22Rv1 (cell line): Measurements from ENCODE around the gene TMEM178B.

ENCODE experiments used
- ZFX ChIP-seq: fragments of 450-650 bp; IDR thresholded peaks from 2 replicates; pipeline ENCODE4 v1.6.1; 2017; ENCODE audit warnings: antibody characterized with exemption, borderline replicate concordance
- TF ChIP-seq, protein P1 (sequence below): fragments of 450-650 bp; IDR thresholded peaks from 2 replicates; pipeline ENCODE4 v1.5.1; 2017; ENCODE audit warnings: mild to moderate bottlenecking

- TF ChIP-seq, protein P1, sequence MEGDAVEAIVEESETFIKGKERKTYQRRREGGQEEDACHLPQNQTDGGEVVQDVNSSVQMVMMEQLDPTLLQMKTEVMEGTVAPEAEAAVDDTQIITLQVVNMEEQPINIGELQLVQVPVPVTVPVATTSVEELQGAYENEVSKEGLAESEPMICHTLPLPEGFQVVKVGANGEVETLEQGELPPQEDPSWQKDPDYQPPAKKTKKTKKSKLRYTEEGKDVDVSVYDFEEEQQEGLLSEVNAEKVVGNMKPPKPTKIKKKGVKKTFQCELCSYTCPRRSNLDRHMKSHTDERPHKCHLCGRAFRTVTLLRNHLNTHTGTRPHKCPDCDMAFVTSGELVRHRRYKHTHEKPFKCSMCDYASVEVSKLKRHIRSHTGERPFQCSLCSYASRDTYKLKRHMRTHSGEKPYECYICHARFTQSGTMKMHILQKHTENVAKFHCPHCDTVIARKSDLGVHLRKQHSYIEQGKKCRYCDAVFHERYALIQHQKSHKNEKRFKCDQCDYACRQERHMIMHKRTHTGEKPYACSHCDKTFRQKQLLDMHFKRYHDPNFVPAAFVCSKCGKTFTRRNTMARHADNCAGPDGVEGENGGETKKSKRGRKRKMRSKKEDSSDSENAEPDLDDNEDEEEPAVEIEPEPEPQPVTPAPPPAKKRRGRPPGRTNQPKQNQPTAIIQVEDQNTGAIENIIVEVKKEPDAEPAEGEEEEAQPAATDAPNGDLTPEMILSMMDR = no peak
- TF ChIP-seq ZFX = no peak
Observed at GRCh38 chr7:141281311-141281710, 207.4 kb downstream of the TMEM178B start.
